Measurements from ENCODE around the gene BAHCC1. TPM values are rescaled to one million over a fixed set of nuclear protein-coding genes. Genes with fewer than 3 reads are reported as not detected.

Gene BAHCC1
- total and polyA plus RNA-seq, 9 of the 15 experiments (the other 6 are each of a cell fraction or from before 2014, with no cell fraction given), result 0.14 to 26.9 (median 5.0) TPM

- no peak for TF ChIP-seq SRF (CRISPR knock-in tag; IDR thresholded peaks at IDR 0.05)
- TF ChIP-seq NR3C1 (CRISPR knock-in tag; IDR thresholded peaks at IDR 0.05), result no peak
- peak; percentile 62; the same call in 1 of the 2 replicates for TF ChIP-seq ZBTB26 (CRISPR knock-in tag; IDR thresholded peaks at IDR 0.05)
- 0 out of 2 replicates have a peak, but pooled peaks have one; percentile 42 for TF ChIP-seq RBM34 (IDR thresholded peaks at IDR 0.05; ENCODE audit: borderline replicate concordance, insufficient read depth, low read length)
- TF ChIP-seq HBP1 (CRISPR knock-in tag; IDR thresholded peaks at IDR 0.05), result no peak
- peak; percentile 93 for TF ChIP-seq POLR2B (IDR thresholded peaks at IDR 0.05; ENCODE audit: low read depth, partially characterized antibody)
- no peak for TF ChIP-seq ZNF41 (CRISPR knock-in tag; conservative IDR thresholded peaks at IDR 0.05)
- no peak for TF ChIP-seq SMAD2 (IDR thresholded peaks at IDR 0.05; ENCODE audit: low read depth, low read length)
- no peak for TF ChIP-seq HDAC6 (IDR thresholded peaks at IDR 0.05; ENCODE audit: low read depth, low read length)
- TF ChIP-seq ZNF77 (CRISPR knock-in tag; IDR thresholded peaks at IDR 0.05), result no peak
- TF ChIP-seq MYNN (IDR thresholded peaks at IDR 0.05), result no peak
- no peak for TF ChIP-seq MYNN (CRISPR knock-in tag; IDR thresholded peaks at IDR 0.05)
- TF ChIP-seq DEAF1 (CRISPR knock-in tag; IDR thresholded peaks at IDR 0.05), result no peak
- no peak for TF ChIP-seq PBX2 (CRISPR knock-in tag; IDR thresholded peaks at IDR 0.05; ENCODE audit: low read depth)
- TF ChIP-seq PBX2 (tag; conservative IDR thresholded peaks at IDR 0.05; ENCODE audit: low read depth), result no peak
- TF ChIP-seq EZH2 (IDR thresholded peaks at IDR 0.05; ENCODE audit: borderline replicate concordance, low read depth, low read length), result no peak
- no peak for TF ChIP-seq XRCC5 (IDR thresholded peaks at IDR 0.05; ENCODE audit: low read depth, low read length)
- TF ChIP-seq KLF10 (CRISPR knock-in tag; IDR thresholded peaks at IDR 0.05), result no peak
- TF ChIP-seq ZNF165 (CRISPR knock-in tag; IDR thresholded peaks at IDR 0.05; ENCODE audit: borderline replicate concordance), result no peak
- TF ChIP-seq SOX6 (IDR thresholded peaks at IDR 0.05), result no peak
- TF ChIP-seq SNAPC5 (CRISPR knock-in tag; IDR thresholded peaks at IDR 0.05), result no peak
- no peak for TF ChIP-seq SIN3B (IDR thresholded peaks at IDR 0.05; ENCODE audit: low read depth)
- no peak for TF ChIP-seq RNF2 (IDR thresholded peaks at IDR 0.05)
- TF ChIP-seq HIVEP1 (CRISPR knock-in tag; IDR thresholded peaks at IDR 0.05), result no peak
Measured at GRCh38 chr17:81346090-81346907, 49.0 kb upstream of the BAHCC1 start (continued).
